Endothelial cell (in vitro differentiated cells): Measurements from ENCODE around the gene GPR158. TPM values are rescaled to one million over a fixed set of nuclear protein-coding genes. Genes with fewer than 3 reads are reported as not detected.

ENCODE experiments used
- DNase-seq: peaks from one replicate; pipeline ENCODE4 v3.0.0; 2021; ENCODE audit warnings: low spot score
- H3K27ac Mint-ChIP-seq: one replicate; pipeline ENCODE4 v1.8.0; 2021; ENCODE audit warnings: mixed read lengths, inconsistent platforms; ENCODE audit not compliant: unreplicated experiment
- H3K27me3 Mint-ChIP-seq: one replicate; pipeline ENCODE4 v1.8.0; 2021; ENCODE audit warnings: mild to moderate bottlenecking, moderate library complexity, mixed read lengths, inconsistent platforms; ENCODE audit not compliant: unreplicated experiment
- H3K36me3 Mint-ChIP-seq: one replicate; pipeline ENCODE4 v1.8.0; 2021; ENCODE audit warnings: mild to moderate bottlenecking, low read depth, mixed read lengths, inconsistent platforms; ENCODE audit not compliant: unreplicated experiment
- H3K4me1 Mint-ChIP-seq: one replicate; pipeline ENCODE4 v1.8.0; 2021; ENCODE audit warnings: mild to moderate bottlenecking, mixed read lengths, inconsistent platforms; ENCODE audit not compliant: unreplicated experiment
- H3K4me3 Mint-ChIP-seq: one replicate; pipeline ENCODE4 v1.8.0; 2021; ENCODE audit warnings: mild to moderate bottlenecking, mixed read lengths, inconsistent platforms; ENCODE audit not compliant: unreplicated experiment
- H3K9me3 Mint-ChIP-seq: one replicate; pipeline ENCODE4 v1.8.0; 2021; ENCODE audit warnings: mixed read lengths, inconsistent platforms; ENCODE audit not compliant: unreplicated experiment
- total RNA-seq: library from RNA; stranded (reverse); fragmentation: NEBNext Ultra II Directional; extraction: Animal tissue kit (Norgen Biotek cat#: 25700); gene quantifications from one replicate; pipeline ENCODE4 v1.2.1, GENCODE V29; 2021; ENCODE audit not compliant: unreplicated experiment
- TF ChIP-seq, protein P1 (sequence below): fragments of 200-600 bp; sonication (generic); IDR thresholded peaks from one replicate; pipeline ENCODE4 v1.5.0; 2021; ENCODE audit warnings: antibody characterized with exemption; ENCODE audit not compliant: unreplicated experiment

The GPR158 gene
- total RNA-seq, 1 donor from 2014 or later = 0.13 TPM

DNA sequence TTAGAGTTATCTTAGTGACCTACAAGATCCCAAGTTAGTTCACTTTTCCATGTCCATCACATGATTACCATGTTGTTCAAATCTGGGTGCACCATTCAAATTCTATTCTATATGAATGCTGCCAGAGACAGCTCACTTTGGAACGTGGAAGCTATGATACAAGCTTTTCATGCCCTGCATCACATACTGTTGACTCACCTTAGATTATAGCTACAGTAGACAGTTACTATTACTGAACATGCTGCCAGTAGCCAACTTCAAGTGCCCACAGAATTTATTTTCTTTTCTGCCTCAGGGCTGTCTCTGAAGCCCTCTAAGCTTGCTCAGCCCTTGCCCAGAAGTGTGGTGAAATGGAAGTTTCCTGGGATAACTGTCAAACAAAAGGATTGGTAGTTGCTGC, 231.1 kb downstream of the GPR158 start:
- TF ChIP-seq, protein P1, sequence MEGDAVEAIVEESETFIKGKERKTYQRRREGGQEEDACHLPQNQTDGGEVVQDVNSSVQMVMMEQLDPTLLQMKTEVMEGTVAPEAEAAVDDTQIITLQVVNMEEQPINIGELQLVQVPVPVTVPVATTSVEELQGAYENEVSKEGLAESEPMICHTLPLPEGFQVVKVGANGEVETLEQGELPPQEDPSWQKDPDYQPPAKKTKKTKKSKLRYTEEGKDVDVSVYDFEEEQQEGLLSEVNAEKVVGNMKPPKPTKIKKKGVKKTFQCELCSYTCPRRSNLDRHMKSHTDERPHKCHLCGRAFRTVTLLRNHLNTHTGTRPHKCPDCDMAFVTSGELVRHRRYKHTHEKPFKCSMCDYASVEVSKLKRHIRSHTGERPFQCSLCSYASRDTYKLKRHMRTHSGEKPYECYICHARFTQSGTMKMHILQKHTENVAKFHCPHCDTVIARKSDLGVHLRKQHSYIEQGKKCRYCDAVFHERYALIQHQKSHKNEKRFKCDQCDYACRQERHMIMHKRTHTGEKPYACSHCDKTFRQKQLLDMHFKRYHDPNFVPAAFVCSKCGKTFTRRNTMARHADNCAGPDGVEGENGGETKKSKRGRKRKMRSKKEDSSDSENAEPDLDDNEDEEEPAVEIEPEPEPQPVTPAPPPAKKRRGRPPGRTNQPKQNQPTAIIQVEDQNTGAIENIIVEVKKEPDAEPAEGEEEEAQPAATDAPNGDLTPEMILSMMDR = no peak
- no peaks in the 10 kb centered on the region for H3K27me3 Mint-ChIP-seq
- no peak overlapping the region for H3K4me3 Mint-ChIP-seq
- no peaks in the 10 kb centered on the region for H3K36me3 Mint-ChIP-seq
- no peaks in the 10 kb centered on the region for H3K4me1 Mint-ChIP-seq
- no peak overlapping the region for H3K27ac Mint-ChIP-seq
- no peaks in the 10 kb centered on the region for H3K9me3 Mint-ChIP-seq
- no peak for DNase-seq

DNA sequence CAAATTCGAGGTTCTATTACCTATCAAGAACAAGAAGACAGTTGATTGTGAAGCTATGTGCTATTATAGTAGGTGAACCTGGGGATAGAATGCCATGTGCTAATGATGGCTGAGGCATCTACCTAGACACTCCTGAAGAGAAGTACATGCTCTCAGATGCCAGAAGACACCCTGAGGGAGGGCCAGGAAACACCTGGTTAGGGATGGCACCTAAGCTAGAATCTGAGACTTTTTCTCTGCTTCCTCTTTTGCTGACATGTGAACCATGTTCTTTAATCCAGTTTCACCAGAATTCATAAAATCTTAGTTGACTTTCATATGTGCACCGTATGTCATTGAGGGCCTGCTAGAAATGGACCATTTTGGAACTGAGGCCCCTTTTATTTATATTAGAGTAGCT, 242.8 kb downstream of the GPR158 start:
- Mint-ChIP-seq H3K4me1 (no peaks in the 10 kb centered on the region), H3K27me3 (no peaks in the 10 kb centered on the region), H3K36me3 (no peaks in the 10 kb centered on the region), H3K27ac (no peak overlapping the region), H3K4me3 (no peak overlapping the region), H3K9me3 (no peaks in the 10 kb centered on the region)
- DNase-seq = no peak
- TF ChIP-seq, protein P1 = no peak

DNA sequence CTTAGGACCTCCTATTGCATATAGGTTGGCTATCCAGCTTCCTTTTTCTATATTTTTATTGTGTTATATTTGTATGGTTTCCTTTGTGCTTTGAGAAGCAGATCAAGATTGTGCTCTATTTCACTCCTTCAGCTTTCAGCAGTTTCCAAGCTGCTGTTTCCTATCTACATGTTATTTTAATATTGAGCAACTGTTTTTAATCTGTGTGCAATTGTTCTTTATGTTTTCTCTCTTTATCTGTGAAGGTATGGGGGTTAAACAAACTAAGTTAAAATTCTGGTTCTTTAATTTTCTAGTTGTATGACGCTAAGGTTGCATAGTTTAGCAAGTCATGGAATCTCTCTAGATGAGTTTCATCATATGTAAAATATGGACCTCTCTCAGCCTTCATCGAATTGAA, 251.0 kb downstream of the GPR158 start:
- Mint-ChIP-seq H3K4me1 (no peaks in the 10 kb centered on the region), H3K27me3 (no peaks in the 10 kb centered on the region), H3K9me3 (no peaks in the 10 kb centered on the region), H3K27ac (no peak overlapping the region), H3K36me3 (no peaks in the 10 kb centered on the region), H3K4me3 (no peak overlapping the region)
- TF ChIP-seq, protein P1 = no peak
- DNase-seq = no peak

DNA sequence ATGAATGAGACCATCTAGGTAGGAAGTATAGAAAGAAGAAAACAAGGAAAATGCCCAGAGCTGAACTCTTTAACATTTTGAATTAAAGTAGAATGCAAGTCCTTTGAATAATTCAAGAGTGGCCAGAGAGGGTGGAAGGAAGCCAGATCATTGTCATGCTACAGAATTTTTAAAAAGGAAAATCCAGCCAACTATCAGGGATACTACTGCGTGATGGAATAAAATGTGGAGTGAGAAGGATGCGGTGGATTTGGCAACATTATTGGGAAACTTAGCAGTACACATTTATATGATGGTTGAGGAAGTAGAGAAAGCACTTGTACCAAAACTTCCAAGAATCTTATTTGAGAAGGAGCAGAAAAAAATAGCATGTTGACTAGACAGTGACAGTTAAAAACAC, 261.6 kb downstream of the GPR158 start:
- H3K4me1 Mint-ChIP-seq = no peaks in the 10 kb centered on the region
- no peaks in the 10 kb centered on the region for H3K36me3 Mint-ChIP-seq

DNA sequence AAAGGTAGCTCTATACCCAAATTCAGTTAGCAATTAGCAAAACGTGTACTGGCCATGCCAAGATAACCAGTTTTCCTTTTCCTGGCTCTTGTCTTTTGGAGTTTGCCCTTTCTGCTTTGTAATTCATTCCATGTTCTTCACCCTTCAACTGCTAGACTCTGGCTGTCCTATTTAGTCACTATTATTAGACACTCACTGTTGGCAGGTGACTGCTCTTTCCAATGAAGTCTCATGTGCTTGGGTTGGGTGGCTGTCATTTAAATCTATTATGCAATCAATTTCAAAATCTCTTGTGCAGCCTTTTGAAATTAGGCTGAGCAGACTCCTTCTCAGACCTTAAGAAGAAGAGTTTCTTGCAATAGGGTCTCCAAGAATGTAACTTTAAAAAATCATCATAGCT, 266.5 kb downstream of the GPR158 start:
- no peak overlapping the region for H3K4me3 Mint-ChIP-seq
- H3K27me3 Mint-ChIP-seq = no peaks in the 10 kb centered on the region
- TF ChIP-seq, protein P1 = no peak
- H3K4me1 Mint-ChIP-seq = no peaks in the 10 kb centered on the region
- H3K27ac Mint-ChIP-seq = no peak overlapping the region
- DNase-seq = no peak
- no peaks in the 10 kb centered on the region for H3K9me3 Mint-ChIP-seq
- H3K36me3 Mint-ChIP-seq = no peaks in the 10 kb centered on the region

More for the DNA sequence above, 261.6 kb downstream of the GPR158 start:
- Mint-ChIP-seq H3K9me3 (no peaks in the 10 kb centered on the region), H3K4me3 (no peak overlapping the region), H3K27me3 (peaks cover 1% of the 10 kb centered on the region), H3K27ac (no peak overlapping the region)
- DNase-seq = no peak
- TF ChIP-seq, protein P1 = no peak
